Stimulated activated CD4-positive, alpha-beta T cell treated with anti-CD3 and anti-CD28 coated beads, Interleukin-12 subunit alpha, Interleukin-12 subunit beta, amount 100 ng/mL, for 4 hours (primary cell): ENCODE data around the gene ZDHHC11.
A peak's percentile ranks its signal among the peaks of the same experiment; 100 is the strongest.
"Not testable (repeated sequence)": the region's sequence is repeated elsewhere in the genome, so short reads cannot be mapped to it uniquely, and the experiment has no call there.

Experiments
- DNase-seq: peaks from one replicate; pipeline ENCODE4 v3.0.0-alpha.2; 2020

Gene ZDHHC11

GRCh38 chr5:850511-851006, at the start of gene ZDHHC11:
Gene ZDHHC11, minus strand, starts transcription at chr5:850986. Its CDS starts 384 bp downstream, at chr5:850602.
- no peak for DNase-seq

- no peak for DNase-seq
Observed at GRCh38 chr5:893711-894110, 42.9 kb upstream of the ZDHHC11 start.

DNA sequence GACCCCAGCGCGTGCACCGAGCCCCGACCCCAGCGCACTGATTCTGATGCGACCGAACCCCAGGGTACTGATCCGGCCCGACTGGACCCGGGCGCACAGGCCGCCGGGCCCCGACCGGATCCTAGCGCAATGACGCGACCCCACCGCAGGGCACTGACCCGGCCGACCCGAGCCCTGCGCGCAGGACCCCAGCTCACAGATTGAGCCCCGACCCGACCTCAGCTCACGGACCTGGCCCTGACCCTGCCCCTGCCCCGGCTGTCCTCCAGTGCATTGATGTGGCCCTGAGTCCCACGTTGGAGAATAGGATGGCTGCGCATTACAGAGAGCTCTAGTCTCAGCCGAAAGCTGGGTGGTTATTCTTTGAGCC, 42.3 kb upstream of the ZDHHC11 start:
- no peak for DNase-seq

DNA sequence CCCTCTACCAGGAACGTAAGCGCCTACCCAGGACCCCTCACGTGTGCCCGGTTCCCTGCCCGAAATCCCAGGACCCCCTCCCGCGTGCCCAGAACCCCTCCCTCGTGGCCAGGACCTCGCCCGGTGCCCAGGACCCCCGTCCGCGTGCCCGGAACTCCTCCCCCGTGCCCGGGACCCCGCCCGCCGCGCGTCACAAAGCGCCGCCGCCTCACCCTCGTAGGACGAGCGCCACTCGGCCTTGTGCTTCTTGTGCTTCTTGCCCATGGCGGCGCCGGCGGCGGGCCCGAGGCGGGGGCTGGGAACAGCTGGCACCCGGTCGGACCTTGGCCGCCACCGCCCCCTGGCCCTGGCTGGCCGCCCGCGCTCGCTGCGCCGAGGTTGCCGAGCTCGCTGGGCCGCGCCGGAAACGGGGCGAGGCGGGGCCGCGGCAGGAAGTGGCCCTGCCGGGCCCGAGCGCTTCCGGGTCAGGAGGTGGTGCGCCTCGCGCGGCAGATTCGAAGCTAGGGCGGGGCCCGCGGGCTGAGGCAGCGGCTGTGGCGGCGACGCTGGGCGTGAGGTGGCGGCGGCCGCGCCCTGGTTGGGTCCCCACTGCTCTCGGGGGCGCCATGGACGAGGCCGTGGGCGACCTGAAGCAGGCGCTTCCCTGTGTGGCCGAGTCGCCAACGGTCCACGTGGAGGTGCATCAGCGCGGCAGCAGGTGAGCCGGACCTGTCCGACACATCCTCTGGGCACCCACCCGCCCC, 41.8 kb upstream of the ZDHHC11 start, which contains the start of the genes BRD9 and TRIP13:
Gene BRD9 (minus strand): TSS at position 408 of the 743 bp plus-strand sequence. CDS start 144 bp downstream, at position 264.
Gene TRIP13 (plus strand): TSS at position 491 of the 743 bp plus-strand sequence. CDS start 115 bp downstream, at position 606.
- peak; percentile 82 for DNase-seq

- peak; percentile 17 for DNase-seq
Observed at GRCh38 chr5:891837-892393, 41.1 kb upstream of the ZDHHC11 start.

DNA sequence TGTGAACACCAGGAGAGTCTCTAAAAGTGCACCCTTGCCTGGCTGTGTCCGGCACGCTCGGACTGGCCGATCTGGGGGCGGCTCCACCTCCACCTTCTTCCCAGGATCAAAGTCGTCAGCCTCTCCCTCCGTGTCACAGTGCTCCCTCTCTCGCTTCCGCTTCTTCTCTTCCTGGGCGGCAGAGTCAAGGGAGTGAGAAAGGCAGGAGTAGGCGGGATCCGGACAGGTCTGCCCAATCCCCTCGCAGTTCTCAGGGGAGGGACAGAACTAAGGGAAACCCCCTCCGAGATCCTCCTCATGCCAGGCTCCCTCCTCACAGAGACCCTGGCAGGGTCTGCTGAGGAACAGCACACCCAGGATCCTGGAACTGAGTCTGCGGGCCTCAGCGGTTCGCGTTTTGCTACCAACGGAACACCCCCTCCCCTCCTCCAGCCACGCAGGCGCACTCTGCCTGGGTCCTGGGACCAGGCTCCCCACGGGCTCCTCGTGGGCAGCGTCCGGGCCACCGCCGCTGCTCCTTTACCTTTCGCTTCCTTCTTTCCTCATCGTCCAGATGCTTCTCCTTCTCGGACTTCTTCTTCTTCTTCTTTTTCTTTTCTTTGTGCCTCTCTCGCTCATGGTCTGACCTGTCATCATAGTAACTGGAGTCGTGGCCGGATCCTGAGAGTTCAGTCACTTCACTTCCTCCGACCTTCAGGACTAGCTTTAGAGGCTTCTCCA, 40.5 kb upstream of the ZDHHC11 start:
- no peak for DNase-seq

DNA sequence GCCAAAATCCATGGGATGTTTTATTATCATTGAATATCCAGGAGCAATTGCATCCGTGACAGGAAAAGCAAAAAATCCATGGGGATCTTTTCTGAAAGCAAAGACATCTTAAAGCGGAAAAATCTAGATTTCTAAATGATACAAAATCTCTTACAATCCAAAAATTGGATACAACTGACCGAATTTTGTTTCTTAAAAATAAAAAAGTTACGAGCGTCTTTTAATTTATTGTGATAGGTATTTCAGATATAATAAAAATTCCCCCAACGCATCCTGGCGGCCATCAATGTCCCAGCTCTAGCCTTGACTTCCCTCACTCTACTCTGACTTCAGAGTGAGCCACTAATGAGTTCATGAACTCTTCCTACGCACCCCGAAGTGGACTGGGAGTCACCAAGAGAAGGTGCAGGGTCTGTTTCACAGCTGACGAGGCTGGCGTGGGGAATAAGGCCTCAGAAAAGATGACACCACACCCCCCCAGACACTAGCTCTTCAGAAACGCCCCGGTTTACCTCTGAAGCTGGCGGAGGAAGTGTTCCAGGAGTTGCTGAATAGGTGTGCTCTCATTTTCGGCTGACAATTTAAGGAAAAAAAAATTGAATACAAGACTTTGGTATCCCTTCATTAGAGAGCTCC, 38.4 kb upstream of the ZDHHC11 start:
- no peak for DNase-seq

DNA sequence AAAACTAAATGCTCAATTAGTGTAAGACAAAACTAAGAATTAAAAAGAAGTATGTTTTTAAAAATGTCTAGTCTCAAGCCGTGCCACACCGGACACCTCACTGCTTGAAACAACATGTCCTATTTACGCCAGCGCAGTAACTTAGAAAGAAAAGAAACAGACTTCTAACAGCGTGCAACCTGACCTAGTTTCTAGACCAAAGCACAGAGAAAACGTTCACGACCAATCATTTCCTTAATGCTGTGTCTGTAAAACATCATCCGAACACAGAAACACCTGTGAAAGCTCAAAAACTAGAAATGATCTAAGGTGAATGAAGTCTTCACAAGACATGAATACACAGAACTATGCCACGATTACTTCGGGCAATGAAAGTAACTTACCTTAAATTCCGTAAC, 37.9 kb upstream of the ZDHHC11 start:
- DNase-seq, result no peak

- DNase-seq, result no peak
Observed at GRCh38 chr5:887947-888637, 37.3 kb upstream of the ZDHHC11 start.

DNA sequence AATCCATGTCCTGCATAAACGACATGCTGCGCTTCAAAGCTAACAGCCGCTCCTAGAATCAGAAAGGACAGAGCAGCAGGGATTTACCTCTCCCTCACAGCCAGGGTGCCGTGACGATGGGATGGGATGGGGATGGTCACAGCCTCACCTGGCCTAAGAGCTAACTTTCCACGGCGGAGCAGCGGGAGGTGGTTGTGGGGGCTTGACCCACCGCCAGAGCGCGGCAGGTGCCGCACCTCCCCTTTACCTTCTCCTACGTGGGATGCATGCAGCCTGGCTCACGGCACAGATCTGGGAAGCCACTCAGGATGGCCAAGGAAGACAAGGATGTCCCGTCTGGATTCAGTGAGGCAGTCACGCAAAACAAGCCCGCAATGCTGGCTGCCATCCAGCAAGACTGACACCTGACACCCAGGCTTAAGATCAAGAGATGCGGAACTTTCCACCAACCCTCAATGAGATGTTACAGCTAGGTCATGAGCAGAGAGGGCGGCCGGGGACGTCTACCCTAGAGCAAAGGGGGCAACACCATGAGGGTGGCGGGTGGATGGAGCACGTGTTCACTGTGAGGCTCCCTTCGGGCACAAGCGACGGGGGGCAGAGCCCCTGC, 36.0 kb upstream of the ZDHHC11 start:
- no peak for DNase-seq

- no peak for DNase-seq
Observed at GRCh38 chr5:886036-886435, 35.2 kb upstream of the ZDHHC11 start.

DNA sequence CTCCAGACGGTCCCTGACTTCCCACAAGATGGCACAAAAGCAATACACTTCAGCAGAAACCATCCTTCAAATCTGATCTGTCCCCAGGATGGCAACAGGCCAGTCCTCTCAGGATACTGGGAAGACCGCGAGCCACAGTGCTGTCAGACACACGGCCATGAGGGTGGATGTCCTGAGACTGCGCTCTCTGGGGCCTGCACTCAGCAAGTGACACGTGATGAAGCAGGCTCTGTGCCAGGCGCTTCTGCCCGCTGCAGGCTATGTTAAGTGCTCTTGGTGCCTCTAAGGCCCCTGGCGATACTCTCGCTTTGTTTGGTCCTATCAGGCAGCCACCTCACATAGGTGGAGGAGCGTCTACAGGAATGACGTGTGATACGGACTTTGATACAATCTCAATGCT, 34.7 kb upstream of the ZDHHC11 start:
- no peak for DNase-seq

DNA sequence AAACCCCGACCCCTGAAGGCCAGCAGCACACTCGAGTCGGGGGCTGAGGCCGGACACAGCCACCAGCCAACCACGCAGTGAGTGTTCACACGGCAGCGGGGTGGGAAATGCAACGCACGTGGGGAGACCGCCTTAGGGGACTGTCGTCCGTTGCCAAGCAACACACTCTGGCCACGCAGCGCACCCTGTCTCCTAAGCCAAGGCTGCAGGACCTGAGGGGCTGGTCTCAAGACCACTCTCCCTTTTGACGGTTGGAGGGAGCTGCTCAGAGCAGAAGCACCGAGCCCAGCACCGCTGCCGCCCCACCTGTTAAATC, 34.3 kb upstream of the ZDHHC11 start:
- DNase-seq, result no peak

GRCh38 chr5:884345-885126, 33.8 kb upstream of the ZDHHC11 start:
- no peak for DNase-seq

DNA sequence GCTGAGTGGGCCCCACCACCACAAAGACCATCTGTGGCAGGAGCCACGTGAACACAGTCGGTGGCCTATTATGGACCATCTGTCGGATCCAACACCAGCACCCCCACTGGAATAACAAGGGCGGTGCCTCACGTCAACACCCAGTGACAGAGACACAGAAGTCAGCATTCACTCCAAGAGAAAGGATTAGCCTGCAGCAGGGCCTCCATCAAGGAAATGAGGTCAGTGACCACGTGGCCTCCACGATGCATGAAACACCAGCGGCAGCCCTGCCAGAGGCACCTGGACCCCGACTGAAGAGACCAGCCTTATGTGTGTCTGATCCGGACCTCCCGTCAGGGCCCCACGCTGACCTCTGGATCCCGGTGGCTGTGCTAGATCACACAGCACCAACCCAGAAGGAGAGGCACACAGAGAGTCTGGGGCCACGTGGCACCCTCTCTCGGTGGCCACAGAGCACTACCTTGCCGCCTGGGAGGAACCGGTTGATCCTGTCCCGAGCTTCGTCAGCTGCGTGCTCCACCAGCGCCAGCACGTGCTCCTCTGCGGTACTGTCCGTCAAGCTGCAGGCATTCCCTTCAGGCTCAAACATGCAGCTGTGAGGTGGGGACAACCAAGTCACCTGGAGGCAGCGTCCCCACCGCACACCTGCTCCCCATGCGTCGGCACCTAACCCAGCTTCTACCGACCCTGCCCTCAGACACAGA, 32.8 kb upstream of the ZDHHC11 start:
- no peak for DNase-seq

DNA sequence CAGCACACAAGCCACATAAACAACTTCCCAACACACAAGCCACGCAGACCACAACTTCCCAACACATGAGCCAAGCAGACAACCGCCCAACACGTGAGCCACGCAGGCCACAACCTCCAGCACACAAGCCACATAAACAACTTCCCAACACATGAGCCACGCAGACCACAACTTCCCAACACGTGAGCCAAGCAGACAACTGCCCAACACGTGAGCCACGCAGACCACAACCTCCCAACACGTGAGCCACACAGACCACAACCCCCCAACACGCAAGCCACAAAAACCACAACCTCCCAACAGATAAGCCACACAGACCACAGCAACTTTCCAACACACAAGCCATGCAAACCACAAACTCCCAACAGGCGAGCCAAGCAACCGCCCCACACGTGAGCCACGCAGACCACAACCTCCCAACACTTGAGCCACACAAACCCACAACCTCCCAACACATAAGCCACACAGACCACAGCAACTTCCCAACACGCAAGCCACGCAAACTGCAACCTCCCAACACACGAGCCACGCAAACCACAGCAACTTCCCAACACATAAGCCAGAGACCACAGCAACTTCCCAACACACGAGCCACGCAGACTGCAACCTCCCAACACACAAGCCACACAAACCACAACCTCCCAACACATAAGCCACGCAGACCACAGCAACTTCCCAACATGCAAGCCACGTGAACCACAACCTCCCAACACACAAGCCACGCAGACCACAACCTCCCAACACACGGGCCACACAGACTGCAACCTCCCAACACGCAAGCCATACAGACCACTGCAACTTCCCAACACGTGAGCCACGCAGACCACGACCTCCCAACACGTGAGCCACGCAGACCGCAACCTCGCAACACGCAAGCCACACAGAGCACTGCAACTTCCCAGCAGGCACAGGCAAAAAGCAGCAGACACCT, 31.7 kb upstream of the ZDHHC11 start:
- DNase-seq, result no peak

- DNase-seq, result no peak
Observed at GRCh38 chr5:881551-881935, 30.8 kb upstream of the ZDHHC11 start.

GRCh38 chr5:880816-881550, 30.2 kb upstream of the ZDHHC11 start:
- DNase-seq, result no peak

DNA sequence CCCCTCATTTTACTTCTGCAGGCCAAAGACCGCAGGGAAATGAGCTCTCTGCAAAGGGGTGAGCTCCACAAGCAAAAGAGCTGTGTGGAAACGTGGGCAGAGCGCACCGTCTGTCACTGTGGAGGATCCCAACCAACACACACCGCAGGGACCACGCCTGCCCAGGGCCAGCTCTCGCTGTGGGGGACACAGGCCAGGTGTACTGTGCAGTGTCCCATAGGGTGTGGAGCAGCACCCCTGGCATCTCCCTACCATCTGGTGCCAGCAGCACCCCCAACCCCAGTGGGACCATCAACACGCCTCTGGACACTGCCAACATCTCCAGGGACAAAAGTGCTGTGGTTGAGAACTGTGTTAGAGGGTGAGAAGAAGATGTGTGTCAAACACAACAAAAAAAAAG, 27.9 kb upstream of the ZDHHC11 start:
- DNase-seq, result not testable (repeated sequence)
